ENCODE results near the gene SLC35A1. TPM values are rescaled to one million over a fixed set of nuclear protein-coding genes. Genes with fewer than 3 reads are reported as not detected.

The SLC35A1 gene, protein sequence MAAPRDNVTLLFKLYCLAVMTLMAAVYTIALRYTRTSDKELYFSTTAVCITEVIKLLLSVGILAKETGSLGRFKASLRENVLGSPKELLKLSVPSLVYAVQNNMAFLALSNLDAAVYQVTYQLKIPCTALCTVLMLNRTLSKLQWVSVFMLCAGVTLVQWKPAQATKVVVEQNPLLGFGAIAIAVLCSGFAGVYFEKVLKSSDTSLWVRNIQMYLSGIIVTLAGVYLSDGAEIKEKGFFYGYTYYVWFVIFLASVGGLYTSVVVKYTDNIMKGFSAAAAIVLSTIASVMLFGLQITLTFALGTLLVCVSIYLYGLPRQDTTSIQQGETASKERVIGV
- total RNA-seq: 10 to 100 TPM; 10.4 to 10.9 TPM
- 14.4 TPM for polyA plus RNA-seq (2013, experiment 1 of 2)
- 13.9 TPM for polyA plus RNA-seq (2013, experiment 2 of 2)
- long read RNA-seq, experiment 1, partial matches to known transcripts: 0 of 3 reads
- long read RNA-seq, experiment 1, other reads (novel, unspliced or antisense): 1 of 3 reads
- long read RNA-seq, experiment 2, transcript SLC35A1-201 (8 exons, 1,851 nt): major isoform, 17 of 23 reads
- long read RNA-seq, experiment 2, partial matches to known transcripts: 1 of 23 reads
- long read RNA-seq, experiment 2, other reads (novel, unspliced or antisense): 4 of 23 reads
- long read RNA-seq, experiment 3, transcript SLC35A1-201 (8 exons, 1,851 nt): major isoform, 63 of 74 reads
- long read RNA-seq, experiment 3, partial matches to known transcripts: 0 of 74 reads
- long read RNA-seq, experiment 3, other reads (novel, unspliced or antisense): 11 of 74 reads
- long read RNA-seq, experiment 4, transcript SLC35A1-201 (8 exons, 1,851 nt): major isoform, 20 of 33 reads
- long read RNA-seq, experiment 4, partial matches to known transcripts: 2 of 33 reads
- long read RNA-seq, experiment 4, other reads (novel, unspliced or antisense): 9 of 33 reads

DNA sequence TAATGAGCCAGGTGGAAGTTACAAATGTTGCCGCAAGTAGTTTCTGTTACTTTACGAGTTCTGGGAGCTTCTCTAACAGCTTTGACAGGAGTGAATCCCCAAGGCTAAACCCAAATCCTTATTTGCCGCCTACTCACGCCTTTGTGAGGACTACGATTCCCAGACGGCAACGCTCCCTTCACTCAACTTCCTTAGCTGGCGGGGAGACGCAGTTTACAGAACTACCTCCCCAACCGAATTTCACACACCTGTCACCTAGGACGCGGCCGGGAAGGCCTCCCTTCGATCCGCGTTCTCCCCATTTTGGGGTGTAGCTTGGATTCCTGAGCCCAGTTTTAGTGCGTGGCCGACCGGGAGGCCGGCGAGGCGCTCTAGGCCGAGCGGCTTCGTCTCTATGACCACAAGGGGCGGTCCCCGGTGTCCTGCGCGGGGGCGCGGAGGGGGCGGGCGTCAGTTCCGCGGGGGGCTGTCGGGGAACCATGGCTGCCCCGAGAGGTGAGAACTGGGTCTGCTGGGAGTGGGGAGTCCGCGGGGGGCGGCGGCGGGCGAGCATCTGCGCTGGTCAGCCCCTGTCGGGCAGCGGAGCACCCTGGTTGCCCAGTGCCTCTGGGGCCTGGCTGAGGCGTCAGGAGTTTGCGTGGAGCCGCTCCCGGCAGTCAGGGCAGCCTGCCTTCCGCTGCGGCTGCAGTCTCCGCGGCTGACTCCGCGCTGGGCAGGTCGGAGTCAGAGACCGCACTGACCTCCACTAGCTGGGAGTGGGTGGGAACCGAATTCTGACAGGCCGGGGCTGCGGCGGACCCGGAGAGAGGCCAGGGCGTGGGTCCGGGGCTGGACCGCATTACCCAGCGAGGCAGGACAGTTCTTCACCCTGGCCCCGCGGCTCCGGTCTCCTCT, at the start of gene SLC35A1:
TSS of gene SLC35A1 (plus strand) at position 450 of the 894 bp plus-strand sequence. CDS start at position 480, 30 bp downstream.
- peaks cover 7% of the 10 kb centered on the region for H3K27me3 Mint-ChIP-seq (ENCODE audit: insufficient read depth)
- H3K9me3 Mint-ChIP-seq: no peaks in the 10 kb centered on the region
- peaks cover 16% of the 10 kb centered on the region for H3K4me1 Mint-ChIP-seq
- H3K27ac ChIP-seq (ENCODE audit: low read depth, low read length): no peak within 1 kb of the TSS
- H3K36me3 ChIP-seq (ENCODE audit: control insufficient read depth, insufficient read depth, low read length): no peaks in the 10 kb centered on the region
- H3K36me3 Mint-ChIP-seq (ENCODE audit: low read depth): no peaks in the 10 kb centered on the region
- TF ChIP-seq, protein P1, sequence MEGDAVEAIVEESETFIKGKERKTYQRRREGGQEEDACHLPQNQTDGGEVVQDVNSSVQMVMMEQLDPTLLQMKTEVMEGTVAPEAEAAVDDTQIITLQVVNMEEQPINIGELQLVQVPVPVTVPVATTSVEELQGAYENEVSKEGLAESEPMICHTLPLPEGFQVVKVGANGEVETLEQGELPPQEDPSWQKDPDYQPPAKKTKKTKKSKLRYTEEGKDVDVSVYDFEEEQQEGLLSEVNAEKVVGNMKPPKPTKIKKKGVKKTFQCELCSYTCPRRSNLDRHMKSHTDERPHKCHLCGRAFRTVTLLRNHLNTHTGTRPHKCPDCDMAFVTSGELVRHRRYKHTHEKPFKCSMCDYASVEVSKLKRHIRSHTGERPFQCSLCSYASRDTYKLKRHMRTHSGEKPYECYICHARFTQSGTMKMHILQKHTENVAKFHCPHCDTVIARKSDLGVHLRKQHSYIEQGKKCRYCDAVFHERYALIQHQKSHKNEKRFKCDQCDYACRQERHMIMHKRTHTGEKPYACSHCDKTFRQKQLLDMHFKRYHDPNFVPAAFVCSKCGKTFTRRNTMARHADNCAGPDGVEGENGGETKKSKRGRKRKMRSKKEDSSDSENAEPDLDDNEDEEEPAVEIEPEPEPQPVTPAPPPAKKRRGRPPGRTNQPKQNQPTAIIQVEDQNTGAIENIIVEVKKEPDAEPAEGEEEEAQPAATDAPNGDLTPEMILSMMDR (conservative IDR thresholded peaks at IDR 0.05): peak; percentile 31
- H3K9me3 ChIP-seq (ENCODE audit: control insufficient read depth, low read length): no peaks in the 10 kb centered on the region
- WGBS, 2 experiments (ENCODE audit: insufficient coverage in 1 of 2, insufficient read length in 1 of 2): 0% methylated on average over 12 to 70 of the region's 70 CpGs
- peak within 1 kb of the TSS; percentile 58 for H3K9ac ChIP-seq (ENCODE audit: extremely low read depth, low read length, poor library complexity, severe bottlenecking)
- H3K27me3 ChIP-seq (ENCODE audit: control insufficient read depth, insufficient read depth, low read length, poor library complexity, severe bottlenecking): peaks cover 8% of the 10 kb centered on the region
- H3K4me1 ChIP-seq (ENCODE audit: control insufficient read depth, insufficient read depth, low read length): peaks cover 4% of the 10 kb centered on the region
- peak; percentile 92 for DNase-seq
- H3K27ac Mint-ChIP-seq: peak within 1 kb of the TSS; percentile 97
- peak within 1 kb of the TSS; percentile 86 for H3K4me3 Mint-ChIP-seq
- peak within 1 kb of the TSS; percentile 87 for H3K4me3 ChIP-seq (ENCODE audit: low read length)

DNA sequence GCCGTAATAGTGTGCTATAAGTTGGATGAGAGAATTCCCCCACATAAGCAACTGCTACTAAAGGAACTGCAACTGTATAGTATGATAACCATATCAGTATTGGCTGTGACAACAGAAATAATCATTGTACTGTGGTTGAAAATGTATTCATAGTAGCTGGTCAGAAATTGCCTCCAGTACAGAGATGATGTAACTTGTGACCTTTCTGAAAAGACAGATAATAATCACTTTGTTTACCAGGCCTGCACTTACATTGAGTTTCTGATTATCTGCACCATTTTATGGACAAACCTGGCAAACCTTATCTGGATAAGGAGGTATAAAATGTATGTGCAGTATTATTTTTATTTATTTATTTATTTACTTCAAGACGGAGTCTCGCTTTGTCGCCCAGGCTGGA, 46.0 kb upstream of the SLC35A1 start:
- H3K27ac ChIP-seq (ENCODE audit: low read depth, low read length): no peak overlapping the region
- Mint-ChIP-seq H3K36me3 (ENCODE audit: low read depth) (no peaks in the 10 kb centered on the region), H3K4me1 (no peaks in the 10 kb centered on the region), H3K9me3 (no peaks in the 10 kb centered on the region), H3K27me3 (ENCODE audit: insufficient read depth) (peaks cover 2% of the 10 kb centered on the region), H3K27ac (no peak overlapping the region), H3K4me3 (no peak overlapping the region)
- 95% methylated on average over 3 of the region's 4 CpGs; no CpG with 5 or more reads in 1 of the 2 experiments for whole genome bisulfite sequencing, 2 experiments (ENCODE audit: insufficient coverage in 1 of 2, insufficient read length in 1 of 2)
- H3K36me3 ChIP-seq (ENCODE audit: control insufficient read depth, insufficient read depth, low read length): no peaks in the 10 kb centered on the region
- TF ChIP-seq, protein P1 (conservative IDR thresholded peaks at IDR 0.05): no peak
- no peak overlapping the region for H3K9ac ChIP-seq (ENCODE audit: extremely low read depth, low read length, poor library complexity, severe bottlenecking)
- H3K9me3 ChIP-seq (ENCODE audit: control insufficient read depth, low read length): no peaks in the 10 kb centered on the region
- DNase-seq: no peak
- H3K4me1 ChIP-seq (ENCODE audit: control insufficient read depth, insufficient read depth, low read length): no peaks in the 10 kb centered on the region
- no peak overlapping the region for H3K4me3 ChIP-seq (ENCODE audit: low read length)
- no peaks in the 10 kb centered on the region for H3K27me3 ChIP-seq (ENCODE audit: control insufficient read depth, insufficient read depth, low read length, poor library complexity, severe bottlenecking)

DNA sequence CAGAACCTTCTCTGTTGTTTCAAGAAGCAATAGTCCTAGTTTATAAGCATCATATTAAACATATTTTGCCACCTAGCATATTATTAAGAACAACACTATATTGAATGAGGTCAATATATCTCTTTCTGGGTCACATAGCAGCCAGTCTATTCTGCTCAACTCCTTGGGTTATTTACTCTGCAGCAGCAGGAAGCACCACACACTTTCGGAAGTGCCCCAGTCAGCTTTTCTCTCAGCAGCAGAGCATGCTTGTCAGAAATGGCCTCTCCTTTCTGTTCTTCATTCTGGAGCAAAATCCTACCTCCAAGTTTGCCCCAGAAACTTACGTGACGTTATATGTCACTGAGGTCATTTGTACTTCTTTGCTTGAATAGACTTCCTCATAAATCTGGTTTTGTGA, 42.3 kb upstream of the SLC35A1 start:
- Mint-ChIP-seq H3K27me3 (ENCODE audit: insufficient read depth) (peaks cover 2% of the 10 kb centered on the region), H3K9me3 (no peaks in the 10 kb centered on the region), H3K4me3 (no peak overlapping the region), H3K4me1 (no peaks in the 10 kb centered on the region), H3K27ac (no peak overlapping the region), H3K36me3 (ENCODE audit: low read depth) (no peaks in the 10 kb centered on the region)
- H3K27me3 ChIP-seq (ENCODE audit: control insufficient read depth, insufficient read depth, low read length, poor library complexity, severe bottlenecking): no peaks in the 10 kb centered on the region
- TF ChIP-seq, protein P1 (conservative IDR thresholded peaks at IDR 0.05): no peak
- H3K4me1 ChIP-seq (ENCODE audit: control insufficient read depth, insufficient read depth, low read length): no peaks in the 10 kb centered on the region
- no peak for DNase-seq
- H3K4me3 ChIP-seq (ENCODE audit: low read length): no peak overlapping the region
- H3K9me3 ChIP-seq (ENCODE audit: control insufficient read depth, low read length): no peaks in the 10 kb centered on the region
- no peak overlapping the region for H3K9ac ChIP-seq (ENCODE audit: extremely low read depth, low read length, poor library complexity, severe bottlenecking)
- 88 to 100% methylated on average over 2 to 3 of the region's 3 CpGs for WGBS, 2 experiments (ENCODE audit: insufficient coverage in 1 of 2, insufficient read length in 1 of 2)
- H3K36me3 ChIP-seq (ENCODE audit: control insufficient read depth, insufficient read depth, low read length): no peaks in the 10 kb centered on the region
- H3K27ac ChIP-seq (ENCODE audit: low read depth, low read length): no peak overlapping the region
